ENCODE results near the gene APPL1.
"Not testable (repeated sequence)": the region's sequence is repeated elsewhere in the genome, so short reads cannot be mapped to it uniquely, and the experiment has no call there.

APPL1 gene

DNA sequence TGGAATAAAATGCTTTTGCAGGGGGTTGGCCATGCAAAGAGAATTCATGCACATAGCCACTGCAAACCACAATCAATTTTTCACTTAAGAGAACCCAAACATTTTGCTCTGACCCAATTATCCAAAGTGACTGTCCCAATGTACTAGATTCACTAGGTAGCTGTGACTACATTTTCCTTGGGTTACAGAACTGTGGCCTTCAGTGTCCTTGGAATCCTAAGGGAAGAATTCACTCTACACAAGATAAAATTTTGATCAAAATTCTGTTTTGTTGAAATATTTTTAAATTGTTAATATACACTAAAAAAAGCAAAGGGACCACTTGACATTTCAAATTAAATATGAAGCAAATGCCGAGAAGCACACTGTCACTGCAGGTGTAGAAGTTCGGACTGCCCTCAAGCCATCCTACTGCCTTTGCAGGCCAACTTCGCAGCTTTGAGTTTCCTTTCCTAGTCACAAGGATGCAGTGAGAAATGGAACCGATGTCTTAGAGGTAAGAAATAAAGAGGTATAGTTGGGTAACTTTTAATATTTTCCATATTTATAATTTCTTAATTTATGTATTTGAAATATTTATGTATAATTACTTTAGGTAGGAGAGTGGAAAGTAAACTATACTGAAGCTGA is 65.5 kb downstream of the APPL1 start:
- Mint-ChIP-seq H3K27ac (no peak overlapping the region), H3K4me1 (ENCODE audit: low read depth) (no peaks in the 10 kb centered on the region), H3K27me3 (peaks cover 20% of the 10 kb centered on the region), H3K4me3 (no peak overlapping the region), H3K9me3 (no peaks in the 10 kb centered on the region), H3K36me3 (ENCODE audit: low read depth) (no peaks in the 10 kb centered on the region)

DNA sequence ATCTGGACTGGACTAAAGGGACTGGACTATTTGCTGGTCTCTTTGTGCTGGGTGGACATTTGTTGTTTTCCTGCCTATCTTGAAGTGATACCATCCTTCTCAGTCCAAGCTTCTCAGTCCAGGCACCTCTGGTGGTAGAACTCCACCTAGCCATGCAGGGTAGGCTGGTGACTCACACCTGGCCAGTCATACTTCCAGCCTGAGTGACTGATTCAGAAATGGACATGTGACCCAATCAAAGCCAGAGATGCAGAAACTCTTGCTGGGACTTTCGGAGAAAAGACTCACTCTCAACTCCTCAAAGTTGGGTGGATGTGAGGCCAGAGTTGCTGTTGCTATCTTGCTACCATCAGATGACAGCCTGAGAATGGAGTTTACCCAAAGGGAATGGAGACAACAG is 70.5 kb downstream of the APPL1 start:
- Mint-ChIP-seq H3K4me3 (no peak overlapping the region), H3K4me1 (ENCODE audit: low read depth) (no peaks in the 10 kb centered on the region), H3K9me3 (no peaks in the 10 kb centered on the region), H3K27me3 (peaks cover 23% of the 10 kb centered on the region), H3K27ac (no peak overlapping the region), H3K36me3 (ENCODE audit: low read depth) (no peaks in the 10 kb centered on the region)

DNA sequence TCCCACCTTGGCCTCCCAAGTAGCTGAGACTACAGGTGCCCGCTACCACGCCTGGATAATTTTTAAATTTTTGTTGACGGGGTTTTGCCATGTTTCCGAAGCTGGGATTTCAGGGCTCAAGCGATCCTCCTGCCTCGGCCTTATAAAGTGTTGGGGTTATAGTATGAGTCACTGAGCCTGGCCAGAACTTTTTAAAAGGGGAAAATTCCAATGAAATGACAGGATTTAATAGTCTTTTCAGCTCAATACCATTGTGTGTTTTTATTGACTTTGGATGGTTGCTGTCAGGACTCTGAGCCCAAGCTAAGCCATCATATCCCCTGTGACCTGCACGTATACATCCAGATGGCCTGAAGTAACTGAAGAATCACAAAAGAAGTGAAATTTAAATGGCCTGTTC is 76.0 kb downstream of the APPL1 start:
- H3K4me1 Mint-ChIP-seq (ENCODE audit: low read depth); H3K9me3 Mint-ChIP-seq; H3K4me3 Mint-ChIP-seq; H3K27ac Mint-ChIP-seq; H3K36me3 Mint-ChIP-seq (ENCODE audit: low read depth): not testable (repeated sequence)
- H3K27me3 Mint-ChIP-seq: peaks cover 23% of the 10 kb centered on the region

DNA sequence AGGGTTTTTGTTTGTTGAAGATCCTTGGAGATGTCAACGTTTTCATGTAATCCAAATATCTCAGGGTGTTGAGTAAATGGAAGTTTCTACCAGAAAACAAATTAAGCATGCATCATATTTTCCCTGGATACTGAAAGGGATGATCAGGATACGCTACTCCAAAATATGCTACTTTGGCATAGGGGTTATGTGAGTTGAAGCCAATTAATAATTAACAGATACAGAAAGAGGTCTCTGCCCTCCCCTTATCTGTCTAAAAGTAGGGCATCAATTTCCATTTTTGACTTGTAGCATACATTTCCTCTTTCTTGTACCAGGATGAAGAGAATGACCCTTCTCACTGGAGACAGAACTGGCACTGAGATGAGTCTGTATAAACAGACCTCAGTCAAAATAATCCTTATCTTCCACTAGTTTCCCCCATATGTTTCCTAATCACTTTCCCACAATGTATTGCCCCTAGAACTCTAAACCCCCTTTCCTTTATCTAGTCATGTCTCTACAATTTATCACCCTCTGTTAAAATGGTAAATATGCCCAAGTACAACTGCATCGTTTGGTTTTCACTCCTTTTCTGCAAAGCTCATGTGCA is 82.3 kb downstream of the APPL1 start:
- Mint-ChIP-seq H3K9me3 (no peaks in the 10 kb centered on the region), H3K4me1 (ENCODE audit: low read depth) (no peaks in the 10 kb centered on the region), H3K36me3 (ENCODE audit: low read depth) (no peaks in the 10 kb centered on the region), H3K27ac (no peak overlapping the region), H3K4me3 (no peak overlapping the region), H3K27me3 (peaks cover 6% of the 10 kb centered on the region)

DNA sequence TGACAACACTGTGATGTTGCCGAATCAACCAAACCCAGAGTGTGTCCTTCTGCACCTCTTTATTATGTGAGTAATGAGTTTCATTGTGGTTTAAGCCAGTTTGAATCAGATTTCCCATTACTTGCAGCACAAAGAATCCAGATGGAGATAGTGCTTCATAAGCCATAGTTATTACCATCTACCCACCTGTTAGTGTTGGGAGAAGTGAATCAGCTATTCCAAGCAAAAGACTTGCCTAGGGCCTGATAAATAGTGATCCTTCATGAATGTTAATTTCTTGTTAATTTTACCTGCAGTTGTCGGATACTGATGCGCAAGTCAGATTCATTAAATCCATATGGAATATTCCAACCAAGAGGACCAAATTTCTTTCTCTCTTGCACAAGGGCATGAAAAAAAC is 86.7 kb downstream of the APPL1 start:
- H3K9me3 Mint-ChIP-seq: no peaks in the 10 kb centered on the region
- H3K36me3 Mint-ChIP-seq (ENCODE audit: low read depth): no peaks in the 10 kb centered on the region
- H3K27me3 Mint-ChIP-seq: peaks cover 28% of the 10 kb centered on the region
- H3K4me1 Mint-ChIP-seq (ENCODE audit: low read depth): no peaks in the 10 kb centered on the region
- no peak overlapping the region for H3K27ac Mint-ChIP-seq
- no peak overlapping the region for H3K4me3 Mint-ChIP-seq

Measured in stimulated activated naive CD8-positive, alpha-beta T cell treated with anti-CD3 and anti-CD28 coated beads, Interleukin-15, Interleukin-2, amounts not matched to agents 100 ng/mL and 50 ng/mL, for 24 hours (primary cell).